22Rv1 (cell line): ENCODE data around the gene APOBEC2.
"Not testable (repeated sequence)": the region's sequence is repeated elsewhere in the genome, so short reads cannot be mapped to it uniquely, and the experiment has no call there.

Experiments
- CTCF ChIP-seq: fragments of 450-650 bp; IDR thresholded peaks from 2 replicates; pipeline ENCODE4 v1.5.1; 2017; ENCODE audit warnings: mild to moderate bottlenecking
- ZFX ChIP-seq: fragments of 450-650 bp; IDR thresholded peaks from 2 replicates; pipeline ENCODE4 v1.6.1; 2017; ENCODE audit warnings: antibody characterized with exemption, borderline replicate concordance

GRCh38 chr6:41006980-41007379 lies 46.0 kb upstream of the APOBEC2 start:
- TF ChIP-seq CTCF, ZFX: not testable (repeated sequence)
